K562 (cell line): Measurements from ENCODE around the gene STS. TPM values are rescaled to one million over a fixed set of nuclear protein-coding genes. Genes with fewer than 3 reads are reported as not detected.

Experiments
- ATF1 ChIP-seq, 2 experiments: fragments of 450-650 bp in 1 of 2; IDR thresholded peaks; 2 replicates each; pipeline ENCODE4 v1.6.1; 2016; ENCODE audit warnings: missing compliant biosample characterization in 1 of 2, missing genetic modification characterization in 1 of 2
- ATF7 ChIP-seq: fragments of 450-650 bp; IDR thresholded peaks from 2 replicates; pipeline ENCODE4 v1.7.1; 2014; ENCODE audit warnings: mild to moderate bottlenecking, moderate library complexity
- CREM ChIP-seq: IDR thresholded peaks from 2 replicates; pipeline ENCODE4 v1.6.1; 2014; ENCODE audit warnings: antibody characterized with exemption, low read depth
- EGR1 ChIP-seq: fragments of 450-650 bp; conservative IDR thresholded peaks from 2 replicates; pipeline ENCODE4 v1.6.1; 2017; ENCODE audit warnings: mild to moderate bottlenecking
- PHB2 ChIP-seq: fragments of 450-650 bp; IDR thresholded peaks from 2 replicates; pipeline ENCODE4 v1.6.1; 2017; ENCODE audit warnings: low read depth
- RB1 ChIP-seq: fragments of 450-650 bp; IDR thresholded peaks from 2 replicates; pipeline ENCODE4 v1.6.1; 2017; ENCODE audit warnings: low read depth, mild to moderate bottlenecking
- RBFOX2 ChIP-seq: fragments of 200-400 bp; formaldehyde crosslinking; IDR thresholded peaks from 2 replicates; pipeline ENCODE4 v1.6.1; 2017; ENCODE audit warnings: low read depth, mild to moderate bottlenecking, low read length, moderate library complexity
- RCOR1 ChIP-seq, 2 experiments: IDR thresholded peaks; 2 replicates each; pipeline ENCODE4 v1.6.1; 2012; ENCODE audit warnings: low read depth in 2 of 2, low read length in 2 of 2, borderline replicate concordance in 1 of 2, improper control_type of control experiment in 1 of 2
- TAF1 ChIP-seq: IDR thresholded peaks from 2 replicates; pipeline ENCODE4 v1.6.1; 2011; ENCODE audit warnings: mild to moderate bottlenecking, low read length, moderate library complexity; ENCODE audit not compliant: insufficient read depth, control insufficient read depth, severe bottlenecking; ENCODE audit errors: extremely low read depth
- TBL1XR1 ChIP-seq, 2 experiments: IDR thresholded peaks; 2 replicates each; pipeline ENCODE4 v1.6.1; 2012; ENCODE audit warnings: improper control_type of control experiment in 2 of 2, low read length in 2 of 2, mild to moderate bottlenecking in 1 of 2
- TFAP4 ChIP-seq: sonication (generic); formaldehyde crosslinking; IDR thresholded peaks from 2 replicates; pipeline ENCODE4 v1.8.0; 2022; ENCODE audit warnings: missing genetic modification reagents, mild to moderate bottlenecking, moderate library complexity, borderline replicate concordance
- TRIM24 ChIP-seq, 2 experiments: fragments of 450-650 bp; IDR thresholded peaks; 2 replicates each; pipeline ENCODE4 v1.6.1; 2016
- YY1 ChIP-seq, 3 experiments: IDR thresholded peaks; 2 replicates each; pipeline ENCODE4 v1.6.1; 2011; ENCODE audit warnings: low read length in 2 of 3, mild to moderate bottlenecking in 2 of 3, moderate library complexity in 2 of 3, borderline replicate concordance in 1 of 3, control low read depth in 1 of 3, low read depth in 1 of 3; ENCODE audit not compliant: insufficient read depth in 3 of 3, insufficient replicate concordance in 2 of 3, control insufficient read depth in 1 of 3, insufficient read length in 1 of 3; ENCODE audit errors: extremely low read depth in 1 of 3
- ZBTB34 ChIP-seq: fragments of 250-450 bp; sonication (Bioruptor Pico); IDR thresholded peaks from 2 replicates; pipeline ENCODE4 v1.8.0; 2021; ENCODE audit warnings: mild to moderate bottlenecking, moderate library complexity
- polyA plus RNA-seq, 8 experiments: library from polyadenylated mRNA; depleted of rRNA in 4 of 8; stranded (reverse) in 5 of 8; unstranded in 3 of 8; fragments of >200 nt; fragmentation: Nextera tagmentation in 2 of 8; fragmentation: Illumina TruSeq in 1 of 8; extraction: Ambion mirVana in 2 of 8; extraction: Trizol in 1 of 8; gene quantifications; 2 replicates each; pipeline versions ENCODE4 v1.2.1 to v1.2.3, GENCODE V29; 2011 to 2014; ENCODE audit warnings: inconsistent platforms in 1 of 8, missing spikeins in 1 of 8
- total RNA-seq, 7 experiments: library from RNA; depleted of rRNA in 6 of 7; stranded (reverse); fragments of >200 nt in 6 of 7; fragmentation: Illumina TruSeq in 2 of 7; extraction: Trizol in 2 of 7; gene quantifications; 2 replicates each; pipeline versions ENCODE4 v1.2.1 to v1.2.3, GENCODE V29; 2011 to 2021; ENCODE audit warnings: low replicate concordance in 1 of 7
- TF ChIP-seq, protein P1 (sequence below): sonication (generic); formaldehyde crosslinking; IDR thresholded peaks from 2 replicates; pipeline ENCODE4 v1.8.1; 2023; ENCODE audit warnings: mild to moderate bottlenecking, missing genetic modification reagents
- TF ChIP-seq, protein P2 (sequence below): fragments of 450-650 bp; formaldehyde crosslinking; IDR thresholded peaks from 2 replicates; pipeline ENCODE4 v1.4.0; 2020; ENCODE audit warnings: mild to moderate bottlenecking

STS gene
- total and polyA plus RNA-seq, 9 of the 15 experiments (the other 6 are each of a cell fraction or from before 2014, with no cell fraction given) = 0.14 to 1.3 (median 0.63) TPM

GRCh38 chrX:7147978-7148854 is 704 bp downstream of the STS start, which contains the start of gene PUDP (continued):
- TF ChIP-seq ZBTB34 (CRISPR knock-in tag) = no peak
- TF ChIP-seq TFAP4 (CRISPR knock-in tag) = peak; percentile 66; the same call in 1 of the 2 replicates
- peak; percentile 59 for TF ChIP-seq TAF1
- TF ChIP-seq ATF7 = peak; percentile 34; the same call in 1 of the 2 replicates
- TF ChIP-seq YY1 (IDR thresholded peaks at IDR 0.05; ENCODE audit: borderline replicate concordance in 1 of 3, control insufficient read depth in 1 of 3, extremely low read depth in 1 of 3, insufficient read depth in 3 of 3, insufficient read length in 1 of 3, insufficient replicate concordance in 2 of 3, low read depth in 1 of 3, low read length in 2 of 3) = peak; percentile 42 to 89 (median 77)
- TF ChIP-seq PHB2 = no peak
- no peak for TF ChIP-seq TRIM24 (IDR thresholded peaks at IDR 0.05)
- TF ChIP-seq ATF1 (CRISPR knock-in tag; IDR thresholded peaks at IDR 0.05) = no peak
- peak; percentile 40 for TF ChIP-seq ATF1 (tag; IDR thresholded peaks at IDR 0.05)
- TF ChIP-seq, protein P1, sequence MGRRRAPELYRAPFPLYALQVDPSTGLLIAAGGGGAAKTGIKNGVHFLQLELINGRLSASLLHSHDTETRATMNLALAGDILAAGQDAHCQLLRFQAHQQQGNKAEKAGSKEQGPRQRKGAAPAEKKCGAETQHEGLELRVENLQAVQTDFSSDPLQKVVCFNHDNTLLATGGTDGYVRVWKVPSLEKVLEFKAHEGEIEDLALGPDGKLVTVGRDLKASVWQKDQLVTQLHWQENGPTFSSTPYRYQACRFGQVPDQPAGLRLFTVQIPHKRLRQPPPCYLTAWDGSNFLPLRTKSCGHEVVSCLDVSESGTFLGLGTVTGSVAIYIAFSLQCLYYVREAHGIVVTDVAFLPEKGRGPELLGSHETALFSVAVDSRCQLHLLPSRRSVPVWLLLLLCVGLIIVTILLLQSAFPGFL (CRISPR knock-in tag) = no peak
- TF ChIP-seq, protein P2, sequence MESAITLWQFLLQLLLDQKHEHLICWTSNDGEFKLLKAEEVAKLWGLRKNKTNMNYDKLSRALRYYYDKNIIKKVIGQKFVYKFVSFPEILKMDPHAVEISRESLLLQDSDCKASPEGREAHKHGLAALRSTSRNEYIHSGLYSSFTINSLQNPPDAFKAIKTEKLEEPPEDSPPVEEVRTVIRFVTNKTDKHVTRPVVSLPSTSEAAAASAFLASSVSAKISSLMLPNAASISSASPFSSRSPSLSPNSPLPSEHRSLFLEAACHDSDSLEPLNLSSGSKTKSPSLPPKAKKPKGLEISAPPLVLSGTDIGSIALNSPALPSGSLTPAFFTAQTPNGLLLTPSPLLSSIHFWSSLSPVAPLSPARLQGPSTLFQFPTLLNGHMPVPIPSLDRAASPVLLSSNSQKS (CRISPR knock-in tag) = no peak
- TF ChIP-seq RB1 = peak; percentile 54; the same call in 1 of the 2 replicates
- TF ChIP-seq RBFOX2 = peak; percentile 83
- TF ChIP-seq CREM = peak; percentile 52
- peak in 1 of 2 experiments; percentile 80; a peak in 2 of 4 replicates for TF ChIP-seq RCOR1 (IDR thresholded peaks at IDR 0.05; ENCODE audit: borderline replicate concordance in 1 of 2, low read depth in 2 of 2, low read length in 2 of 2)
- TF ChIP-seq TBL1XR1 (IDR thresholded peaks at IDR 0.05; ENCODE audit: low read length in 2 of 2) = no peak
- TF ChIP-seq EGR1 = peak; percentile 94
